A204.1 (cell line): ENCODE results near the gene SNRNP48.

Experiments used
- FAIRE-seq: peaks from 2 replicates; lab custom pipeline; 2012; peaks lifted over from hg19 to GRCh38; lab: Jason Lieb, UNC

SNRNP48 gene

DNA sequence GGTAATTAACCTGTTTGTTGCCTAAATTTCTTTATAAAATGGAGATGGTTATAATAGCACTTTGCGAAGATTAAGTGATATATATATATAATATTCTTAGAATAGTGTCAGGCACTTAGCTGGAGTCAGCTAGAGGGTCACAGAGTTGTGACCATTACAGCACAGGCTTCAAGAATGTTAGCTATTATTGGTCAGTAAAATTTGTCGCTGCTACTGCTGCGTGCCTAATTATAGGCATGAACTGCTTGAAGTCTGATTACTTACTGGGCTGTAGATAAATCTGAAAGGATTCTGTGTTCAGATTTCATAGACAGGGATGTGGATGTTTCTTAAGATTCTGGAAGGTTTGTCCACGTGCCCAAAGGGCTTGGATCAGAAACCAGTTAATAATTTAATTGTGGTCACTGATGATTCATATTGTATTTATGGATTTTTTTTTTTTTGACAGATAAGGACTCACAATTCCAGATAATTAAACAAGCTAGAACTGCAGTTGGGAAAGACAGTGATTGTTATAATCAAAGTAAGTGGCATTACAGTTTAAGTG is 4.7 kb downstream of the SNRNP48 start:
- FAIRE-seq: no peak

DNA sequence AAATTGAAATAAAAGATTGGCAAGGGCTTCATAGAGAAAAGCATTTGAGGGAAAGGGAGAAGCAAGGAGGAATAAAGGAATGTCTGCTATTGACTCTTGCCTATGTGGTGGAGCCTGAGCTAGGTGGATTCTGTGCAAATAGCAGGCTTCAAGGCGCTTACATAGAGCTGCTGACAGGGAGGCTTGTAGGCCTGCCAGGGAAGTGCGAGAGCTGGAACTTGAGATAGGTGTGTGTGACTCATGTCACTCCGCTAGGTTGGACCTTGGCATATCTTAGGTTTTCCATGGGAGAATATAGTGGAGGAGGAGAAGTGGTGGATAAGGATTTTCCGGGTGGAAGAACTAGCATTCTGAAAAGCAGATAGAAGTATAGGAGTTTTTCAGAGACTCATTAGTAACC is 14.0 kb downstream of the SNRNP48 start:
- no peak for FAIRE-seq

DNA sequence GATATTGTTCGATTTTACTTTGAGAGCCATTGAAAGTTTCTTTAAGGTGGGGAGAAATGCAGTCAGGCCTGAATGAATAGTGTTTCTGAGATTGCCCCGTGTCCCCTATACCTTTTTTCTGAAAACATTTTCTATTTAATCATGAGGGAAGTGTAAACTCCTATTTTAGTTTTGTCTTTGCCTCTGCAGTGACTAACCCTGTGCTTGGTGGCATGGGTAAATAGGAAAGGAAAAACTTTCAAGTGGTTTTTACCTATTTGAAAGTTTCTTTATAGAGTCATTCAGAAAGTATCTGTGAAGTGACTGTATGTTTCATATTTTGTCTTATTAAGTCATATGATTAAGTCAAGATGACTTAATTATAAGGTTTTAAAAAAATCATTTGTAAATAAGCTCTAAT is 14.5 kb downstream of the SNRNP48 start:
- FAIRE-seq: no peak

DNA sequence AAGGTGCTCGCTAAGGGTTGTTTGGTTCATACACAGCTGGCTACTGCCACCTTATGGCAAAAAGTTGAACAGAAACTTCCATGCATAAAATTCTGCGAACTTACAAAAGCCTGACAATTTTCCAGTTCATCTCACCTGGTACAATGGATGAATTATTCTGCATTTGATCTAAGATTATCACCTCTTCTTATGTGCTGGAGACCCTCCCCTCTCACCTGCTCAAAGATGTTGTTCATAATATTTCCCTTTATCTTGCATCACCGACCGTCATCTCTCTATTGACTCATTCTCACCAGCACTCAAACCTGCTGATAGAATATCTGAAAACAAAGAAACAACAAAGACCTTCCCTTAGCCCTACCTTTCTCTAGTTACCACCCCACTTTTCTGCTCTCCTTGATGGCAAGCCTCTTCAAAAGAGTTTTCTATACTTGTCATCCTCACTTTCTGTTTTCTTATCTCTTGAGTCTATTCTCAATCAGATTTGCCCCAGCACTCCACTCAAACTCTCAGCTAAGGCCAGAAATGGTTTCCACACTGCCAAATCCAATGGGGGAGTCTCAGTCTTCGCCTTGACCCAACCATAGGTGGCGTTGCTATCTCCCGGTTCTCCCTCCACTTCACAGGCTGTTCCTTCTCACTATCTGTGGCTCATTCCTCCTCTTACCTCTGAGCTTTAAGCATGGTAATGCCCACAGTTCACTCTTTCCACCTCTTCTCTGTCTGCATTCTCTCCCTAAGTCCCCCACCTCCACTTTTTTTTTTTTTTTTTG is 25.8 kb downstream of the SNRNP48 start:
- FAIRE-seq: peak; percentile 85

DNA sequence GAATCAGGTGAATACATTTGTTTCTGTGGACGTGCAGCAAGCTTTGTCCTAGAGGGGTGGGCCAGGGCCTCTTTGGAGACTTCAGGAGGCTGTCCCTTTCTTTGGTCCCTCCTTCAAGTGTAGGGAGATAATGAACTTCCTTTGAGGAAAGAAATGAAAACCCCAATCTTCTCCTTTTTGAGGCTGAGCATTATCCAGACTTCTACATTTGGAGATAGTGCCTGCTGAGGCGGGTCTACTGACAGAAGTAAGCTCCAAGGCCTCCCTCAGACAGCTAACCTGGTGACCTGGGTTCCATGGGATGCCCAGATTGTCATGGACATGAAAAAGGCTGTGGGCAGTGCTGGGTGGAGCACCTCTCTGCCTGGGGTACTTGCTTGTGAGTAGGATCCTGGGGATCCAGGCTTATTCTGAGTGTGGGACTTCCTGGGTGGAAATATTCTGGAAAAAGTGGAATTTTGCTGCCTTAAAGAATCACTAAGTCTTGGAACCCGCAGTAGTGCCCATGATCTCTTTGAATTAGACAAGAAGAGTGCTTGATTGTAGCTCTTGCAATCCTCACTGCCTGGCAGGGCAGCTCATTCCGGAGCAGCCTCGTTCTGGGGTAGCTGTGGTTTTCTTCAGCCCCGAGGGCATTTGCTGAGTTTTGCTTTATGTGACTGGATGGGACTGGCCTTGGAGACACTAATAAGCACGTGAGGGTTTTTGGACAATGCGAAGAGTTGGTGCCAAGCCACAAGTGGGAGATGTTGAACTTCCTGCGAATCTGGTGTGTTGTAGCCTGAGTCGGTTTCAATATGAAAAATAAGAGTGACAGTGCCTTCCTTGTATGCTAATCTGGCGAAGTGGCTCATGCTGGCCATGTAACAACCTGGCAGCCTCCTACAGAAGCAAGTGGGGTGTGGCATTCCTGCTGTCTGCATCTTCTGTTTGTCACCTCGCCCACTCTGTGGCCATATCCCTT is 28.1 kb downstream of the SNRNP48 start:
- FAIRE-seq: no peak

DNA sequence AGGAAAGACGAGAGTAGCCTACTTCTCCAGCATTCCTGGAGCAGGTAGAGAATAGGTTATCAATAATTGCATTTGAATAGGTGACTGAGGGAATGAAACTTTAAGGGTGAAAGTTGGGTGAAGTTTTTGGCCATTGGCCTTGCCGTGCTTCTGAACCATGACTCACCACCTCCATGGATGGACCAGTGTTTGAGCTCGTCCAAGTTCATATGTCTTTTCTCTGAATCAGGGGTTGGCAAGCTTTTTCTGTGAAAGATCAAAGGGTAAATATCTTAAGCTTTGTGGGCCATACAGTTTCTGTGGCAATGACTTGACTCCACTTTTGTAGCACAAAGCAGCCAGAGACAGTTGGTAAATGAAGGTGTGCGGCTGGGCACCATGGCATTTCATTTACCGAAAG is 31.8 kb downstream of the SNRNP48 start:
- no peak for FAIRE-seq

DNA sequence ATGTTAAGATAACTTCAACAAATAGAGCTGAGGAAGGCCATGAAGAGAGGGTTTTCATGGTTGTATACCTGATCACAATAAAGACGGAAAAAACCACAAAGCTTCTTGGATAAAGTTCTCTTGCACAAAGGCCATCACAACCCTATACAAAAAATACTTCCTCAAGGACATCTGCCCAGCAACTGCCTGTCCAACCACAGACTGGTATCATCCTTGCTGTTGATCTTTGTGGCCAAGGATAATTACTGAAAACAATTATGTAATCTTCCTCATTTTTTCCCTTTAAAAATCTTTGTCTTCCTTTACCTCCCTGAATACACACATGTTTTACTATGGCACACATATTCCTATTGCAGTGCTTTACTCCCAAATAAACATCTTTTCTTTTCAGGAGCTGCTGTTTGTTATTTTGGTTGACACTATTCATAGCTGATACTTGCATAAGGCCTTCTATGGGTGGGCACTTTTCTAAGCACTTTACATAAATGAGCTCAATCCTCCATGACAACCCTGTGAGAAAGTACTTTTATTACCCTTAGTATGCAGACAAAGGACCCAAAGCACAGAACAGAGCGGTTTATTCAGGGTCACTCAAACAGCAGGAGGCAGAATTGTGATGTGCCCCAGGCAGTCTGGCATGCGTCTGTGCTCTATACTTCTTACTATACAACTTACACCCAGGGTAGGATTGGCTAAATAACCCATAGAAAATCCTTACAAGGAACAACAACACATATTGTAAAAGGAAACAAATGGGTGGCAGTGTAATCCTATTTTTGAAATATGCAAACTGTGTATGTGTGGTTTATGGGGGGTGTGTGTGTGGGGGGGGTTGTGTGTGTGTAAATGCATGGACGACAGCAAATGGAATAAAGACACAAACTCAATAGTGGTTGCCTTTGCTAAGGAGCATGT is 35.1 kb downstream of the SNRNP48 start:
- FAIRE-seq: no peak

DNA sequence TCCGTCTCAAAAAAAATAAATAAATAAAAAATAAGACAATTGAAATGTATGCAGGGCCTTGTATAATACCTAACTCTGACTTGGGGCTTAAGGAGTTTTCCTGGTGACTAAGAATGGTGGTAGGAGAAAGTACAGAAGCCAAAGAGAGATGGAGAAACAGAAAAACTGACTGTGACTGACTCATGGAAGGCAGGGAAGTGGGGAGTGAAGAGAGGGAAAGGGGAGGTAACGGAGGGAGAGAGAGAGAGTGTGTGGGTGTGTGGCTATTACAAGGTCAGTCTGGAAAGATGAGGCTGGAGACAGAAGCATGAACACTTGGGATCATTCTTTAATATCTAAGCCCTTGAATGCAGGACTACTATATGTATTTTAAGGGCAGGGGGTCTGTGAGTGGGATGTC is 38.5 kb downstream of the SNRNP48 start:
- no peak for FAIRE-seq

DNA sequence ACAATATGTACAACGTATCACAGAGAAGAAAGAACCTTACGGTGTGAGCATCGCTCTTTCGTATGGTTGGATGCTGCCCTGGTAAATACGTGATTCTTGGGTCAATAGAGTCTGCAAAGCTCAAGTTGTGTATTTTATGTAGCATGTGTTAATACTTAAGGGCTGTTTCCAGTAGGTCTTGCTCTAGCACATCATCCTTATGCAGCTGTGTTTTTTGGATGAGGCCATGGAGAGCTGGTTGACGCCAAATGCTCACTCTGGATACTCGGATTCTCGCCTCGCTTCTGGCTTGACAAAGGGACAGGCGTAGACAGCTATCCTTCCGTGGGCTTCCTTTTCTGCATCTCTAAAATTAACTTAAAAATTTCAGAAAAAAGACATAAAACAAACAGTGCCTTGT is 38.9 kb downstream of the SNRNP48 start:
- FAIRE-seq: no peak

DNA sequence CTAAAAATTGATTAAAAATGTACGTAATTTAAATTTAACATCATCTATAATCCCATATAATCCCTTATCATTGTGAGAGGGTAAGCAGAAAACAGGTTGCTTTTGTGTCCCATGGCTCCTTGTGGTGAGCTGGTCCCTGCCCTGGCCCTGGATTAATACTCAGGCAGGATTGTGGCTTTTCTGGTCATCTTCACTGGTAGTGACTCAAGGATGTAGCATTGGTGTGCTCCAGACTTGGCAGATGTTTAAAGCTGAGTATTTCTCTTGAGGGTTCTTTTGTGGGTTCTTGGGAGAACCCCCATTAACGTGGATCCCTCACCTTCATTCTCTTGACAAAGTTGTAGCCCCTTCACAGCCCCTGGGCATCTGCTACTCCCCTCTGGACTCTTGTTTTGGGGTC is 39.3 kb downstream of the SNRNP48 start:
- no peak for FAIRE-seq

DNA sequence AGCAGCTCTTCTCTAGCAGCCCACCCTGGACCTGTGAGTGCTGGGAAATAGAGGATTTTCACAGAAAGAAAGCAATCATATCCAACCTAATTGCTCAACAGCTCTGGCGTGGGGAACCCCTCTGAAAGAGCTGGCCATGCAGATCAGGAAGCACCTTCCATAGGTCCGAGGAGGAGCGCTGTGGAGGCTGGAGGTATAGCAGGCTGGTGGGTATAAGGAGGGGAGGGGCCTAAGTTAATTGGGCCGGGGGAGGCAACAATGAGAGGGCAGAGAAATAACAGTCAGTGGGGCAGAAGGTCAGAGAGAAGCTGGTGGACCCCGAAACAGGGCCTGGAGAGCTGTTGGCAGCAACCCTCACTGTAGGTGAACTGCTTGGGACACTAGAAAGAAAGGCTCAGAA is 40.8 kb downstream of the SNRNP48 start:
- no peak for FAIRE-seq

DNA sequence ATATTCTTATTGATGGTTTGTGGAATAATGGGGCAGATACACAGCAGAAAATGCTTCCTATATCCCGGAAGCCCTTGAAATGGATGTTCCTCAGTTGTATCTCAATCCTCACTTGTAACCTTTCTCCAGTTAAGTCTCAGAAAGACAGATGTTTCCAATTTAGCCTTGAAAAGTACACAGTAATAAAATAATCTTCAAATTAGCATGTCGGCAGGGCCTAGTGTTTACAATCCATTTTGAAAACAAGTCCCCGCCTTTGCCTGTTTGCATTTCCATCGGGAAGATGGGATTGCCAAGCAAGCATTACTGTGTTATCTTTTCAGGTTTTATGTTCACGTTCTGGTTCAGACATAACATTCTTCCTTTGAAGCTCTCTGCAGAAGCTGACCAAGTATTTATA is 41.5 kb downstream of the SNRNP48 start:
- FAIRE-seq: no peak

DNA sequence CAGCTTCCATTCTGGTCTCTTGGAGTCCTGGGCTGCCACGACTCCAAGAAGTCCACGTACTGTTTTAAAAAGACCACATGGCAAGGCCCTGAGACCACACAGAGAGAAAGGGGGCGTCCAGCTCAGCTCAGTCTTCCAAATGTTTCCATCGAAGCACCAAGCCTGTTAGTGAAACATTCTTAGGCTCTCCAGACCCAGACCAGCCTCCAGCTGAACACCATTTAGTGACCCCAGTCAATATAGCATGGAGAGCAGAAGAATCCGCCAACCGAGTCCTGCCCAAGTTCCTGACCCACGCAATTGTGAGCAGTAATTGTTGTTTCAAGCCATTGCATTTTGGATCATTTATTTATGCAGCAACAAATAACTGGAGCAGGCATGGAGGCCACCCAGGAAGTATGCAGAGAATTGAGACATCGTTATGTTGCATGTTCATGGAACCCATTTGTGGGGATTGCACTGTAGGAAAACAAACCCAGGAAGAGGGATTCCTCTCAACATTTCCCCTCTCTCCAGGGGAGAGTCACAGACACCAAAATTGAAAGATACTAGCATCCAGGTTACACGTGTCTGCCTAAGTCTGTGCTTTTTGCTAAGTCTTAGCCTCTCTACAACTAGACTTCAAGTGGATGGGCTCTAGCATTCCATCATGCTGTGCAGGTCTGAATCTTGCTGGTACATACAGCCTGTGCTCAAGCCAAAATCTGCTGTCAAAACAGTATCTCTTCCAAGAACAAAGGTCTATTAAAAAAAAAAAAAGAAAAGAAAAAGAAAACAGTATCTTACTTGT is 42.7 kb downstream of the SNRNP48 start:
- no peak for FAIRE-seq

DNA sequence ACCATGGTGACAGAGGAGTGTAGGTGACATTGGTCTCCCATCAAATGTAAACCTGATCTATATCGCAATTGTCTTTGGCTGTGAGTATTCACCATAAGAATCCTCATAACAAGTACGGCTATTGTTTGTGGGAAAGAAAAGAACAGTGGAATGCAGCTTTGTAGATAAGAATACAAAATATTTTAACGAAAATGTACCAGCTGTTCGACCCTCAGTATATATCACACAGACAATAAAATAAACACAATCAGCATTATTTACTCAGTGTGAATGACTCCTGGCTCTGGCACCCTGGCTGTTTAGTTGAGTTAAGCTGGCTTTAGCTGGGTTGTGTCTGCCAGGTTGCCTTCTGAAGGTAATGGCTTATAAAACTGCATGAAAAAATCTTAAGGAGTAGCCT is 43.4 kb downstream of the SNRNP48 start:
- FAIRE-seq: no peak

DNA sequence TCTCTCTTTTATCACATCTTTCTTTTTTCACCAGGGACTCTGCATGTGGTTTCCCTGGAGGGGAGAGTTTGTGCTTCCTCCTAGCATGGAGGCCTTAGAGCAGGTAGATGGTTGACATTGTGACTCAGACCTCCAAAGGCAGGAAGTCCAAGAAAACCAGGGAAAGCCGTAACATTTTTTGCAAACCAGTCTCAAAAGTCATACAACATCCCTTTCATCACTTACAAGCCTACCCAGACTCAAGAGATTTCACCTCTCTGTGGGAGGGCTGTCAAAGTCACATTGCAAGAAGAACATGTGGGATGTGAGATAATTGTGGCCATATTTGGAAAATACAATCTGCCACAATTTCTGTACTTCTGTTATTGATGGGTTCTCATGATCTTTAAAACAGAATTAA is 46.2 kb downstream of the SNRNP48 start:
- no peak for FAIRE-seq

DNA sequence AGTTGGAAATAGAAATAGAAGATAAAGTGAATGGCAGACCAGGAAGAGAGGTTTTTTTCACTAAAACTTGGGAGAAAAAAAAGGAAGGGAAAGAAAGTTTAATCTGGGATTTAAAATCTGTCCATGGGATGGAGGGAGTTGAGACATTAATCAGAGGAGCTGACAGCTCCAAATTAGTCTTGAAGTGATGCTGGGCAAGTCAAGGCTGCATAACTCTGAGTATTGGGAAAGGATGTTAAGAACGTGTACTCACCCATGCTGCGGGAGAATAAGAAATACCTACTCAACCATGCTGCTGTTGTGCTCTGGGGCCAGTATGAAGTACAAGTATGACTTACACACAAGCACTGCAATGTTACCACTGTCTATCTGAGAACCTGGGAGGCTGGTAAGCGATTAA is 47.5 kb downstream of the SNRNP48 start:
- FAIRE-seq: no peak

DNA sequence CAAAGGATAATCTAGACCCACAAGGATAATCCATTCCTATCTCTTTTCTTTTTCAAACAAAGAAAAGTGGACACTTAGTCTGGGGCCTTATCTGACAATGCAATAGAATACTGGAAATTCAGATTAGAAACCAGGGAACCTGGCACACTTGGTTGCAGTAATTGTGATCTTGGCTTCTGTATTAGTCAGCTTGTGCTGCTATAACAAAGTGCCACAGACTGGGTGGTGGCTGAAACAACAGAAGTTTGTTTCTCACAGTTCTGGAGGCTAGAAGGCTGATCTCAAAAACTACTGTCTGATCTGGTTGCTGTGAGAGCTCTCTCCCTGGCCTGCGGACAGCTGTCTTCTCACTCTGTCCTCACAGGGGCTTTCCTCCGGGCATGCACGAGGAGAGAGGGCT is 49.4 kb downstream of the SNRNP48 start:
- no peak for FAIRE-seq

DNA sequence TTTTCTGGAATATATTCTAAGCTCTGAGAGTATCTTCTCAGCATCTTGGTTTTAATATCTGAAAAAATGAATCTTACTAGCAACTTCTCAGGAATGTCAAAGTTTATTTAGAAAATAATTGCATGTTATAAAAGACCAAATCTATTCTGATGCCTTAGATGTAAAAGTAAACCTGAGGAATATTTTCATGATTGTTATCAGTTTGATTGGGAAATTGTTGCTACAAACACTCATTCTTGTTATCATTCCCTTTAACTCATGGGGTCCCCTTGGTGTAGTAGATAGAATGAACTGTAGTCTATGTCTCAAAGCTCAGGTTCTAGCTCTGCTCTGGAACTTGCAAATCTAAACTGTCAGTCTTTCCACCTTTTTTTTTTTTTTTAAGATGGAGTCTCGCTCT is 50.0 kb downstream of the SNRNP48 start:
- no peak for FAIRE-seq

DNA sequence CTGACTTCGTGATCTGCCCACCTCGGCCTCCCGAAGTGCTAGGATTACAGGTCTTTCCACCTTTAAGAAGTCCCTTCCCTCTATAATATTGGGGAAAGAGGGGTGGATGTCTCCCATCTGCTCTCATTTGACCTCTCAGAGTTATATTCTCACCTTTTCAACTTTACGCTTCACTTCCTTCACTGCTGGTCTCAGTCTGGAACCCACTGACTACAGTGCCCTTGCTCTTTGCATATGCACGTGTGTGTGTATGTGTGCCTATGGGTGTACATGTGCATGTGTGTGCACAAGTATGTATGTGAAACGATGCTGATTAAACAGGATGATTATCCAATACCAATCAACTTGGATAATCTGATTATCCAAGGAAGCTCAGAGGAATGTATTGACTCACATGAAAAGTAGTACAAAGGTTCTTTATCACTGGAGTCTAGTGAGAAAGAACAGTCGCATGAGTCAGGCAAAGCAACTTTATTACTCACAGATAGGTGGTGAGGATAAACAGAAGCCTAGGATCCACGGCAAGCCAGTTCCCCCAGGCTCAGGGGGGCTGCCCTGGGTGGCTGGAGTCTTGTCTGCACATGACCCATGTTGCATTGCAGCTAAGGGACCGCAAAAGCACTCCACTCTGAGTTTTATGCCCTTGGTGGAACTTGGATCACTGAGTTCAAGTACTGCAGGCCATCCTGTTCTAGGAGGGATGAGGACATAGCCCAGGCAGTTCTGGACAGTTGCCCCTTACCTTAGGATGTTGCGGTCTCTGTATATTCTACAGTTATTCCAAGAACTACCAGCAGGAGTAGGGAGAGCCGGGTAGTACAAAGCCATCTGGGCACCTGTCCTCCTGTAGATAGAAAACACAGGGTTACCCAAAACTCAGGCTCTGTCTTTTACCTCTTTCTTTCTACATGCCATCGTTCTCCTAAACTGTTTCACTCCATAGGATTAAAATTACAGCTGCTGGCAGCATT is 50.9 kb downstream of the SNRNP48 start:
- FAIRE-seq: no peak

DNA sequence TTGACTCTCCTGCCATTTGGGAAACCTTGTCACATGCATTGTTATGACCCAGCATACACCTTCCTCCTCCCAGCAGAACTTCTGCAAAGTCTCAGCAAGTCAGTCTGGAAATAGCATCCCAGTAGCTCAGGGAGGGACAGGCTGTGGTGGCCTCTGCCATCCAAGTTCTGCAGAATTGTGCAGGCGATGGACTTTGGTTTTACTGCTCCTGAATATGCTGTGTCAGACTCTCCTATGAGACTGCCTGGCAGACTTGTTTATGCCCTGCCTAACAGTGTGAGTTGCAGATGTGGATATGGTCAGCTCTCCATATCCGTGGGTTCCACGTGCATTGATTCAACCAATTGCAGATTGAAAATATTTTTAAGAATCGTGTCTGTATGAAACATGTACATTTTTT is 52.8 kb downstream of the SNRNP48 start:
- no peak for FAIRE-seq
